Endothelial cell of umbilical vein (primary cell): ENCODE results near the gene VSX1. TPM values are rescaled to one million over a fixed set of nuclear protein-coding genes. Genes with fewer than 3 reads are reported as not detected.

Experiments used
- BruUV-seq: library from RNA; stranded (reverse); fragments of 400-500 nt; replicated peaks from 2 replicates; lab custom pipeline; 2021; lab: Mats Ljungman, UMichigan
- CTCF ChIA-PET: fragments of 300-600, 350-600 bp; sonication (Branson Sonifier 250); formaldehyde crosslinking; loops from one replicate; lab custom pipeline; 2021; ENCODE audit warnings: antibody characterized with exemption, inconsistent platforms; lab: Charles Lee
- POLR2A ChIA-PET: fragments of 300-600, 350-600 bp; sonication (Branson Sonifier 250); formaldehyde crosslinking; loops from one replicate; lab custom pipeline; 2021; ENCODE audit warnings: antibody characterized with exemption, inconsistent platforms; lab: Charles Lee
- DNase-seq: peaks from one replicate; pipeline ENCODE4 v3.0.0-alpha.2; 2011; ENCODE audit warnings: low read depth, low spot score
- FAIRE-seq: peaks from 2 replicates; lab custom pipeline; 2011; peaks lifted over from hg19 to GRCh38; lab: Jason Lieb, UNC
- H2AFZ ChIP-seq: 2 replicates; pipeline ENCODE4 v1.6.0; 2012; ENCODE audit warnings: low read depth, low read length, control low read depth, inconsistent platforms
- H3K27ac ChIP-seq: 2 replicates; pipeline ENCODE4 v1.5.1; 2011; ENCODE audit warnings: low read depth, mild to moderate bottlenecking, control low read depth, low read length, moderate library complexity; ENCODE audit not compliant: insufficient read depth
- H3K27me3 ChIP-seq, 2 experiments: 2 replicates each; pipeline versions ENCODE4 v1.6.0 to v1.6.1; 2011; ENCODE audit warnings: low read length in 2 of 2, mixed read lengths in 1 of 2; ENCODE audit not compliant: control insufficient read depth in 2 of 2, insufficient read depth in 2 of 2
- H3K36me3 ChIP-seq, 2 experiments: 2 replicates in 1 of 2; 3 replicates in 1 of 2; pipeline ENCODE4 v1.5.1; 2011; ENCODE audit warnings: low read length in 2 of 2, mild to moderate bottlenecking in 1 of 2, moderate library complexity in 1 of 2; ENCODE audit not compliant: control insufficient read depth in 2 of 2, insufficient read depth in 2 of 2; ENCODE audit errors: extremely low read depth in 1 of 2
- H3K4me1 ChIP-seq: 3 replicates; pipeline ENCODE4 v1.5.1; 2011; ENCODE audit warnings: mild to moderate bottlenecking, low read length; ENCODE audit not compliant: control insufficient read depth, insufficient read depth; ENCODE audit errors: extremely low read depth
- H3K4me2 ChIP-seq: 2 replicates; pipeline ENCODE4 v1.6.1; 2011; ENCODE audit warnings: low read length, control low read depth, mixed read lengths; ENCODE audit not compliant: insufficient read depth
- H3K4me3 ChIP-seq, 3 experiments: fragments of 200-600 bp in 1 of 3; sonication (generic), shearing (Covaris generic) in 1 of 3; replicated peaks in 1 of 3; 2 replicates each; pipeline ENCODE4 v1.5.1; 2011 to 2016; ENCODE audit warnings: control low read depth in 3 of 3, low read length in 3 of 3, mild to moderate bottlenecking in 2 of 3, inconsistent platforms in 1 of 3, low read depth in 1 of 3, moderate library complexity in 1 of 3; ENCODE audit not compliant: insufficient read depth in 1 of 3
- H3K79me2 ChIP-seq: 2 replicates; pipeline ENCODE4 v1.6.0; 2012; ENCODE audit warnings: low read length, inconsistent platforms; ENCODE audit not compliant: control insufficient read depth, insufficient read depth
- H3K9ac ChIP-seq: replicated peaks from 2 replicates; pipeline ENCODE3; 2011; ENCODE audit warnings: low read length, control low read depth; ENCODE audit not compliant: insufficient read depth; ENCODE audit errors: extremely low read depth
- H3K9me1 ChIP-seq: replicated peaks from 3 replicates; pipeline ENCODE4 v1.6.0; 2011; ENCODE audit warnings: mild to moderate bottlenecking, low read length; ENCODE audit not compliant: control insufficient read depth, insufficient read depth; ENCODE audit errors: extremely low read depth
- H3K9me3 ChIP-seq: replicated peaks from 2 replicates; pipeline ENCODE4 v1.5.1; 2012; ENCODE audit warnings: low read length, inconsistent platforms; ENCODE audit not compliant: control insufficient read depth, insufficient read depth
- H4K20me1 ChIP-seq: replicated peaks from 2 replicates; pipeline ENCODE3; 2011; ENCODE audit warnings: mild to moderate bottlenecking, low read length; ENCODE audit not compliant: control insufficient read depth, insufficient read depth; ENCODE audit errors: extremely low read depth
- CTCF ChIP-seq, 2 donors: IDR thresholded peaks; 1 replicate in 1 of 2; 2 replicates in 1 of 2; pipeline ENCODE4 v1.5.1; 2011; ENCODE audit warnings: low read length in 2 of 2, mild to moderate bottlenecking in 2 of 2, moderate library complexity in 2 of 2, control low read depth in 1 of 2, inconsistent platforms in 1 of 2, low read depth in 1 of 2; ENCODE audit not compliant: insufficient read depth in 1 of 2; ENCODE audit errors: extremely low read depth in 1 of 2
- EZH2 ChIP-seq: IDR thresholded peaks from 2 replicates; pipeline ENCODE4 v1.6.1; 2012; ENCODE audit warnings: borderline replicate concordance, low read depth, mild to moderate bottlenecking, moderate library complexity, low read length, inconsistent platforms; ENCODE audit not compliant: severe bottlenecking
- FOS ChIP-seq: IDR thresholded peaks from 2 replicates; pipeline ENCODE4 v1.6.1; 2011; ENCODE audit warnings: mild to moderate bottlenecking, low read length, moderate library complexity, borderline replicate concordance; ENCODE audit not compliant: insufficient read depth
- GATA2 ChIP-seq: IDR thresholded peaks from 2 replicates; pipeline ENCODE4 v1.7.0; 2011; ENCODE audit warnings: low read depth, mild to moderate bottlenecking, moderate library complexity, mixed read lengths, low read length; ENCODE audit not compliant: insufficient read length, insufficient read depth
- JUN ChIP-seq: IDR thresholded peaks from 2 replicates; pipeline ENCODE4 v1.6.1; 2011; ENCODE audit warnings: borderline replicate concordance, low read depth; ENCODE audit not compliant: insufficient read length, insufficient read depth
- MAX ChIP-seq: IDR thresholded peaks from 2 replicates; pipeline ENCODE4 v1.6.1; 2011; ENCODE audit not compliant: insufficient read depth, insufficient read length
- MYC ChIP-seq: IDR thresholded peaks from one replicate; pipeline ENCODE4 v1.6.1; 2011; ENCODE audit warnings: mild to moderate bottlenecking, low read depth, low read length
- POLR2A ChIP-seq: IDR thresholded peaks from 2 replicates; pipeline ENCODE4 v1.6.1; 2012; ENCODE audit warnings: low read depth, mild to moderate bottlenecking, control low read depth, low read length
- POLR2AphosphoS5 ChIP-seq: IDR thresholded peaks from 2 replicates; pipeline ENCODE4 v1.6.1; 2012; ENCODE audit warnings: low read depth, mild to moderate bottlenecking, control low read depth, low read length, moderate library complexity; ENCODE audit not compliant: insufficient read depth
- dilution Hi-C: fragments of 300-500 bp; cut with MboI; formaldehyde crosslinking; loops from one replicate; pipeline ENCODE4 v1.15.0; 2019; ENCODE audit warnings: low sequenced_read_pairs; ENCODE audit not compliant: extremely low pct_ligation_motif_present
- intact Hi-C: fragments of 100-400 bp; cut with micrococcal nuclease; formaldehyde crosslinking; loops from one replicate; pipeline ENCODE4 v1.10.0; 2022
- polyA plus RNA-seq, 4 experiments: library from polyadenylated mRNA; depleted of rRNA in 3 of 4; stranded (reverse) in 3 of 4; unstranded in 1 of 4; fragments of >200 nt; gene quantifications; 2 replicates each; pipeline versions ENCODE4 v1.2.1 to v1.2.3, GENCODE V29; 2011 to 2012; ENCODE audit warnings: missing spikeins in 1 of 4
- total RNA-seq: library from RNA; stranded (reverse); gene quantifications from 2 replicates; pipeline ENCODE4 v1.2.3, GENCODE V29; 2021

The VSX1 gene
- total and polyA plus RNA-seq, 2 donors (not counting 3 experiments of a cell fraction or from before 2014, with no cell fraction given): not detected

DNA sequence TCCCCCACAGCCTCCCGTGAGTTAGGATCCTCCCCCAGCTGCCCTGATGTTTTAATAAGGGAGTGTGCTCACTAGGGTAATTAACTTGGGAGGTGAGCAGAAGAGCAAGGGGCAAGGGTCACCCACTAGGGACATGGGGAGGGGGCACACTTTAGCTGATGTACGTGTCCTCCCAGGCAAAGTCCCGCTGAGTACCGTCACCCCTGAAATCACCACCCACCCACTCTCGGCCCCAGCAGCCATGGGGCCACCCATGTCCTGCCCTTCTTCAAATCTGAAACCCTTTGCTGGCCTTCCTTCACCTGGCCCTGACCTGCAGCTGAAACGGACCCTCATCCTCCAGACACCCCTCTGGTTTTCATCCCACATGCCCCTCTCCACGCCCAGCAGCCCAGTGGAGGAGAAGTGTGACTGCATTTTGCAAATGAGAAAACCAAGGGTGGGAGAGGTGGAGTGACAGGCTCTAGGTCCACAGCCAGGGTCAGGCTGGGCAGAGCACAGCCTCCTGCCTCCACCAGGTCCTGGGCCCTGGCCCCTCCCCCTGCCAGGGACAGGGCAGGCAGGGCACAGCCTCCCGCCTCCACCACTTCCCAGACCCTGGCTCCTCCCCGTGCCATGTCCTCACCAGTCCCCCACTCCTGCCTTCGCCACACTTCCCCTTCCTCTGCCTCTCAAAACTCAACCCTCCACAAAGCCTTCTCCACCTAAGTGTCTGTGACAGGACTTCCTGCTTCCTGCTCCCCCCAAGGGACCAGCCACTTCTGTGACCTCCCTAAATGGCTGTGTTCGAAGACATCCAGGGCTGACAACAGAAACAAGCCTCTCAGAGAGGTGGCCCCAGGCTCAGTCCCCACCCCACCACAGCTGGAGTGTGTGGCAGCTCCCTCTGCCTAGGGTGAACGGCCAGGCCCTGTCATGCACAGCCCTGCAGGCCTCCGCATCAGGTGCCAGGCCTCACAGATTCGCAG, 39.1 kb downstream of the VSX1 start:
- Histone ChIP-seq H3K4me1 (no peaks in the 10 kb centered on the region), H3K4me2 (no peak overlapping the region), H3K9me1 (no peaks in the 10 kb centered on the region), H3K9ac (no peak overlapping the region), H3K4me3 (no peak overlapping the region), H3K79me2 (no peaks in the 10 kb centered on the region), H4K20me1 (no peaks in the 10 kb centered on the region), H3K9me3 (no peaks in the 10 kb centered on the region), H3K27ac (no peak overlapping the region), H2AFZ (no peak overlapping the region), H3K27me3 (no peaks in the 10 kb centered on the region), H3K36me3 (no peaks in the 10 kb centered on the region)
- no peak for FAIRE-seq
- ChIA-PET POLR2A (no interaction called here), CTCF (no interaction called here)
- no peak for DNase-seq
- intact Hi-C loops (no loop called here), dilution Hi-C loops (no loop called here)
- TF ChIP-seq GATA2 (no peak), EZH2 (no peak), MYC (no peak), POLR2AphosphoS5 (no peak), MAX (no peak), JUN (no peak), FOS (no peak), POLR2A (no peak), CTCF (IDR thresholded peaks at IDR 0.05; ENCODE audit: extremely low read depth in 1 of 2, insufficient read depth in 1 of 2, low read depth in 1 of 2, low read length in 2 of 2) (no peak)
- BruUV-seq: no TSS peak
